H9 (cell line): ENCODE data around the gene CALN1. TPM values are rescaled to one million over a fixed set of nuclear protein-coding genes. Genes with fewer than 3 reads are reported as not detected.

Experiments used
- DNase-seq: peaks from one replicate; pipeline ENCODE4 v3.0.0-alpha.2; 2017
- H2AFZ ChIP-seq: one replicate; pipeline ENCODE4 v1.6.1; 2013; ENCODE audit warnings: mild to moderate bottlenecking, low read length, control low read depth, moderate library complexity
- H2AK5ac ChIP-seq: 2 replicates; pipeline ENCODE4 v1.6.1; 2013; ENCODE audit warnings: low read length, control low read depth, mixed read lengths; ENCODE audit not compliant: insufficient read length
- H2BK120ac ChIP-seq: one replicate; pipeline ENCODE4 v1.6.1; 2013; ENCODE audit warnings: low read depth, mild to moderate bottlenecking, low read length, control low read depth, inconsistent platforms; ENCODE audit not compliant: poor library complexity, severe bottlenecking
- H2BK12ac ChIP-seq: 2 replicates; pipeline ENCODE4 v1.6.1; 2013; ENCODE audit warnings: low read length, control low read depth, mixed read lengths, low read depth; ENCODE audit not compliant: insufficient read length
- H2BK15ac ChIP-seq: 2 replicates; pipeline ENCODE4 v1.6.1; 2013; ENCODE audit warnings: low read depth, low read length, control low read depth
- H2BK20ac ChIP-seq: one replicate; pipeline ENCODE4 v1.6.1; 2013; ENCODE audit warnings: low read depth, mild to moderate bottlenecking, low read length, control low read depth, inconsistent platforms; ENCODE audit not compliant: poor library complexity, severe bottlenecking
- H2BK5ac ChIP-seq: 2 replicates; pipeline ENCODE4 v1.6.1; 2013; ENCODE audit warnings: low read length, control low read depth, mixed read lengths; ENCODE audit not compliant: insufficient read length
- H3K14ac ChIP-seq: 2 replicates; pipeline ENCODE4 v1.6.1; 2013; ENCODE audit warnings: low read length, control low read depth; ENCODE audit not compliant: insufficient read depth
- H3K18ac ChIP-seq: 2 replicates; pipeline ENCODE4 v1.6.1; 2013; ENCODE audit warnings: low read depth, mild to moderate bottlenecking, mixed read lengths, low read length, control low read depth; ENCODE audit not compliant: insufficient read length
- H3K23ac ChIP-seq: 2 replicates; pipeline ENCODE4 v1.6.1; 2013; ENCODE audit warnings: low read length, control low read depth, mixed read lengths, low read depth; ENCODE audit not compliant: insufficient read length
- H3K23me2 ChIP-seq: 2 replicates; pipeline ENCODE4 v1.6.1; 2013; ENCODE audit warnings: low read depth, mild to moderate bottlenecking, mixed read lengths, low read length, control low read depth; ENCODE audit not compliant: insufficient read length, poor library complexity, severe bottlenecking
- H3K27ac ChIP-seq: 2 replicates; pipeline ENCODE4 v1.5.1; 2013; ENCODE audit warnings: low read length, control low read depth, mixed read lengths, low read depth; ENCODE audit not compliant: insufficient read length
- H3K27me3 ChIP-seq: 2 replicates; pipeline ENCODE4 v1.6.1; 2013; ENCODE audit warnings: low read length, control low read depth, inconsistent platforms; ENCODE audit not compliant: insufficient read depth
- H3K4ac ChIP-seq: 2 replicates; pipeline ENCODE4 v1.6.1; 2013; ENCODE audit warnings: low read depth, mild to moderate bottlenecking, control low read depth, inconsistent platforms, low read length, moderate library complexity
- H3K4me1 ChIP-seq: 2 replicates; pipeline ENCODE4 v1.6.1; 2013; ENCODE audit warnings: low read length, control low read depth, inconsistent platforms; ENCODE audit not compliant: insufficient read depth
- H3K4me2 ChIP-seq: 2 replicates; pipeline ENCODE4 v1.6.1; 2013; ENCODE audit warnings: low read length, control low read depth, mixed read lengths; ENCODE audit not compliant: insufficient read length, insufficient read depth
- H3K56ac ChIP-seq: 2 replicates; pipeline ENCODE4 v1.6.1; 2013; ENCODE audit warnings: low read depth, mild to moderate bottlenecking, mixed read lengths, low read length, control low read depth; ENCODE audit not compliant: insufficient read length
- H3K79me1 ChIP-seq: 2 replicates; pipeline ENCODE4 v1.6.1; 2013; ENCODE audit warnings: low read depth, mild to moderate bottlenecking, moderate library complexity, low read length, control low read depth, inconsistent platforms; ENCODE audit not compliant: insufficient read depth, poor library complexity, severe bottlenecking
- H3K79me2 ChIP-seq: 2 replicates; pipeline ENCODE4 v1.6.1; 2013; ENCODE audit warnings: low read length, control low read depth, inconsistent platforms; ENCODE audit not compliant: insufficient read depth
- H3K9ac ChIP-seq: 2 replicates; pipeline ENCODE4 v1.6.1; 2013; ENCODE audit warnings: low read length, control low read depth, mixed read lengths; ENCODE audit not compliant: insufficient read length; ENCODE audit errors: extremely low read depth
- H3K9me3 ChIP-seq: one replicate; pipeline ENCODE4 v1.6.1; 2013; ENCODE audit warnings: low read depth, low read length, inconsistent platforms; ENCODE audit not compliant: control insufficient read depth
- H3T11ph ChIP-seq: one replicate; pipeline ENCODE4 v1.6.1; 2013; ENCODE audit warnings: mild to moderate bottlenecking, low read length, control low read depth, inconsistent platforms
- H4K20me1 ChIP-seq: one replicate; pipeline ENCODE4 v1.6.1; 2013; ENCODE audit not compliant: control insufficient read depth, insufficient read length, insufficient read depth
- H4K5ac ChIP-seq: 2 replicates; pipeline ENCODE4 v1.6.1; 2013; ENCODE audit warnings: low read depth, mild to moderate bottlenecking, mixed read lengths, low read length, control low read depth; ENCODE audit not compliant: insufficient read length
- H4K8ac ChIP-seq: replicated peaks from 2 replicates; pipeline ENCODE4 v1.6.1; 2013; ENCODE audit warnings: low read length, control low read depth, mixed read lengths, low read depth; ENCODE audit not compliant: insufficient read length
- H4K91ac ChIP-seq: 2 replicates; pipeline ENCODE4 v1.6.1; 2013; ENCODE audit warnings: low read depth, mild to moderate bottlenecking, moderate library complexity, mixed read lengths, low read length, control low read depth; ENCODE audit not compliant: insufficient read length
- H3K27ac Mint-ChIP-seq, 3 experiments: 2 replicates in 2 of 3; 3 replicates in 1 of 3; pipeline ENCODE4 v1.8.0; 2020 to 2021; ENCODE audit warnings: mixed read lengths in 3 of 3, mild to moderate bottlenecking in 1 of 3, moderate library complexity in 1 of 3
- H3K27me3 Mint-ChIP-seq: 2 replicates; pipeline ENCODE4 v1.8.0; 2021; ENCODE audit warnings: low read depth, mild to moderate bottlenecking, moderate library complexity, mixed read lengths
- H3K36me3 Mint-ChIP-seq, 3 experiments: 2 replicates in 2 of 3; 3 replicates in 1 of 3; pipeline ENCODE4 v1.8.0; 2020 to 2021; ENCODE audit warnings: low read depth in 3 of 3, mixed read lengths in 3 of 3; ENCODE audit not compliant: insufficient read depth in 1 of 3
- H3K4me1 Mint-ChIP-seq, 2 experiments: 2 replicates each; pipeline ENCODE4 v1.8.0; 2020; ENCODE audit warnings: mixed read lengths in 2 of 2
- H3K4me3 Mint-ChIP-seq, 2 experiments: 2 replicates in 1 of 2; 3 replicates in 1 of 2; pipeline ENCODE4 v1.8.0; 2020 to 2021; ENCODE audit warnings: mild to moderate bottlenecking in 2 of 2, mixed read lengths in 2 of 2, moderate library complexity in 1 of 2
- H3K9me3 Mint-ChIP-seq, 2 experiments: 2 replicates in 1 of 2; 3 replicates in 1 of 2; pipeline ENCODE4 v1.8.0; 2020; ENCODE audit warnings: mild to moderate bottlenecking in 2 of 2, mixed read lengths in 2 of 2, moderate library complexity in 1 of 2
- WGBS: extraction: QIAGEN DNeasy Blood & Tissue Kit; methylation state at CpG from one replicate; pipeline ENCODE4 v1.1.7; 2013; ENCODE audit warnings: missing lambda C conversion rate, low lambda C conversion rate, mixed read lengths; ENCODE audit not compliant: insufficient read length; ENCODE audit errors: extremely low coverage; 5-methylcytosine and 5-hydroxymethylcytosine counted together
- total RNA-seq: library from RNA; stranded (reverse); gene quantifications from 2 replicates; pipeline ENCODE4 v1.2.1, GENCODE V29; 2021
- TF ChIP-seq, protein P1 (sequence below): fragments of 200-600 bp; sonication (generic); conservative IDR thresholded peaks from 3 replicates; pipeline ENCODE4 v1.8.0; 2021; ENCODE audit warnings: antibody characterized with exemption, mild to moderate bottlenecking

CALN1 gene
- total RNA-seq, 1 experiment from 2014 or later, result 2.8 TPM

DNA sequence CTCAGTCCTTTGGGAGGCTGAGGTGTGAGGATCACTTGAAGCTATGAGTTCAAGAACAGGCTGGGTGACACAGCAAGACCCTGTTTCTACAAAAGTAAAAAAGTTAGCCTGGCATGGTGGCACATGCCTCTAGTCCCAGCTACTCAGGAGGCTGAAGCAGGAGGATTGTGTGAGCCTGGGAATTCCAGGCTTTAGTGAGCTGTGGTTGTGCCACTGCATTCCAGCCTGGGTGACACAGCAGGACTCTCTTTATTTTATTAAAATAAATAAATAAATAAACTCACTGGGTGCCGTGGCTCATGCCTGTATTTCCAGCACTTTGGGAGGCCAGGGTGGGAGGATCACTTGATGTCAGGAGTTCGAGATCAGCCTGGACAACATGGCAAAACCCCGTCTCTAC is 607.9 kb downstream of the CALN1 start:
- Histone ChIP-seq H3K79me2 (no peaks in the 10 kb centered on the region), H4K20me1 (no peaks in the 10 kb centered on the region), H3K4me2 (no peak overlapping the region), H2BK5ac (no peak overlapping the region), H2BK15ac (no peak overlapping the region), H3T11ph (no peak overlapping the region), H3K56ac (no peak overlapping the region), H3K4me1 (no peaks in the 10 kb centered on the region), H3K4ac (no peak overlapping the region), H3K14ac (no peak overlapping the region), H3K18ac (no peak overlapping the region), H2BK12ac (no peak overlapping the region), H3K9ac (no peak overlapping the region), H4K91ac (no peak overlapping the region), H2AK5ac (no peak overlapping the region), H3K27ac (no peak overlapping the region), H3K9me3 (peaks cover 8% of the 10 kb centered on the region), H3K23ac (no peak overlapping the region), H3K79me1 (no peaks in the 10 kb centered on the region), H2BK120ac (no peak overlapping the region), H4K8ac (no peak overlapping the region), H2BK20ac (no peak overlapping the region), H3K23me2 (no peaks in the 10 kb centered on the region), H3K27me3 (no peaks in the 10 kb centered on the region), H4K5ac (no peak overlapping the region), H2AFZ (no peak overlapping the region)
- Mint-ChIP-seq H3K27ac (no peak overlapping the region), H3K4me1 (0 out of 4 replicates have a peak, but pooled peaks cover 0 to 4% of the 10 kb centered on the region in 2 experiments), H3K27me3 (peaks cover 4% of the 10 kb centered on the region), H3K9me3 (peaks cover 13 to 16% of the 10 kb centered on the region in 2 experiments; a peak in 4 of 5 replicates), H3K36me3 (peaks cover 10 to 14% (median 11%) of the 10 kb centered on the region in 3 experiments), H3K4me3 (no peak overlapping the region)
- DNase-seq, result no peak
- TF ChIP-seq, protein P1, sequence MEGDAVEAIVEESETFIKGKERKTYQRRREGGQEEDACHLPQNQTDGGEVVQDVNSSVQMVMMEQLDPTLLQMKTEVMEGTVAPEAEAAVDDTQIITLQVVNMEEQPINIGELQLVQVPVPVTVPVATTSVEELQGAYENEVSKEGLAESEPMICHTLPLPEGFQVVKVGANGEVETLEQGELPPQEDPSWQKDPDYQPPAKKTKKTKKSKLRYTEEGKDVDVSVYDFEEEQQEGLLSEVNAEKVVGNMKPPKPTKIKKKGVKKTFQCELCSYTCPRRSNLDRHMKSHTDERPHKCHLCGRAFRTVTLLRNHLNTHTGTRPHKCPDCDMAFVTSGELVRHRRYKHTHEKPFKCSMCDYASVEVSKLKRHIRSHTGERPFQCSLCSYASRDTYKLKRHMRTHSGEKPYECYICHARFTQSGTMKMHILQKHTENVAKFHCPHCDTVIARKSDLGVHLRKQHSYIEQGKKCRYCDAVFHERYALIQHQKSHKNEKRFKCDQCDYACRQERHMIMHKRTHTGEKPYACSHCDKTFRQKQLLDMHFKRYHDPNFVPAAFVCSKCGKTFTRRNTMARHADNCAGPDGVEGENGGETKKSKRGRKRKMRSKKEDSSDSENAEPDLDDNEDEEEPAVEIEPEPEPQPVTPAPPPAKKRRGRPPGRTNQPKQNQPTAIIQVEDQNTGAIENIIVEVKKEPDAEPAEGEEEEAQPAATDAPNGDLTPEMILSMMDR, result no peak
- no CpG with 5 or more reads among the region's 3 CpGs for WGBS
